Glutamatergic neuron (in vitro differentiated cells): ENCODE results near the gene JPH3. TPM values are rescaled to one million over a fixed set of nuclear protein-coding genes. Genes with fewer than 3 reads are reported as not detected.

Experiments
- DNase-seq: peaks from one replicate; pipeline ENCODE4 v3.0.0; 2022
- H3K27ac Mint-ChIP-seq: one replicate; pipeline ENCODE4 v1.8.0; 2020; ENCODE audit warnings: mild to moderate bottlenecking, mixed read lengths, inconsistent platforms; ENCODE audit not compliant: unreplicated experiment
- H3K27me3 Mint-ChIP-seq: one replicate; pipeline ENCODE4 v1.8.0; 2020; ENCODE audit warnings: mild to moderate bottlenecking, moderate library complexity, mixed read lengths, inconsistent platforms; ENCODE audit not compliant: unreplicated experiment
- H3K36me3 Mint-ChIP-seq: one replicate; pipeline ENCODE4 v1.8.0; 2020; ENCODE audit warnings: mild to moderate bottlenecking, mixed read lengths, inconsistent platforms; ENCODE audit not compliant: unreplicated experiment
- H3K4me1 Mint-ChIP-seq: one replicate; pipeline ENCODE4 v1.8.0; 2020; ENCODE audit warnings: mild to moderate bottlenecking, low read depth, mixed read lengths, inconsistent platforms; ENCODE audit not compliant: unreplicated experiment
- H3K4me3 Mint-ChIP-seq: one replicate; pipeline ENCODE4 v1.8.0; 2020; ENCODE audit warnings: mild to moderate bottlenecking, mixed read lengths, inconsistent platforms; ENCODE audit not compliant: unreplicated experiment
- H3K9me3 Mint-ChIP-seq: one replicate; pipeline ENCODE4 v1.8.0; 2020; ENCODE audit warnings: mild to moderate bottlenecking, moderate library complexity, mixed read lengths, inconsistent platforms; ENCODE audit not compliant: unreplicated experiment
- total RNA-seq: library from RNA; stranded (reverse); fragmentation: NEBNext Ultra II Directional; extraction: Animal tissue kit (Norgen Biotek cat#: 25700); gene quantifications from one replicate; pipeline ENCODE4 v1.2.1, GENCODE V29; 2021; ENCODE audit not compliant: unreplicated experiment
- TF ChIP-seq, protein P1 (sequence below): fragments of 200-600 bp; sonication (generic); IDR thresholded peaks from one replicate; pipeline ENCODE4 v1.5.0; 2021; ENCODE audit not compliant: partially characterized antibody, unreplicated experiment

JPH3 gene
- total RNA-seq, 1 donor from 2014 or later, result 10.5 TPM

DNA sequence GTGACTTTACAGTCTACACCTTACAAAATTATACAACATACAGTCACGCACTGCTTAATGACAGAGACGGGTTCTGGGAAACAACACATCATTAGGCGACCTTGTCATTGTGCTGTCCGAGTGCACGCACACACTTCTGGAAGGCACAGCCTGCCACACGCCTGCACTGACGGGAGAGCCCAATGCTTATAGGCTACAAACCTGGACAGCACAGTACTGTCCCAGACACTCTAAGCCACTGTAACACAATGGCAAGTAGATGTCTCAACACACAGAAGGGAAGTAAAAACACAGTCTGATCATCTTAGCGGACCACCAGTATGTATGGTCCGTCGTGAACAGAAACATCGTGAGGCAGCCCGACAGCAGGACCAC, 133.7 kb downstream of the JPH3 start:
- no peak for DNase-seq
- Mint-ChIP-seq H3K27ac (peak overlapping the region; percentile 49), H3K4me3 (no peak overlapping the region), H3K27me3 (no peaks in the 10 kb centered on the region), H3K9me3 (no peaks in the 10 kb centered on the region), H3K36me3 (no peaks in the 10 kb centered on the region), H3K4me1 (peaks cover 14% of the 10 kb centered on the region)
- TF ChIP-seq, protein P1, sequence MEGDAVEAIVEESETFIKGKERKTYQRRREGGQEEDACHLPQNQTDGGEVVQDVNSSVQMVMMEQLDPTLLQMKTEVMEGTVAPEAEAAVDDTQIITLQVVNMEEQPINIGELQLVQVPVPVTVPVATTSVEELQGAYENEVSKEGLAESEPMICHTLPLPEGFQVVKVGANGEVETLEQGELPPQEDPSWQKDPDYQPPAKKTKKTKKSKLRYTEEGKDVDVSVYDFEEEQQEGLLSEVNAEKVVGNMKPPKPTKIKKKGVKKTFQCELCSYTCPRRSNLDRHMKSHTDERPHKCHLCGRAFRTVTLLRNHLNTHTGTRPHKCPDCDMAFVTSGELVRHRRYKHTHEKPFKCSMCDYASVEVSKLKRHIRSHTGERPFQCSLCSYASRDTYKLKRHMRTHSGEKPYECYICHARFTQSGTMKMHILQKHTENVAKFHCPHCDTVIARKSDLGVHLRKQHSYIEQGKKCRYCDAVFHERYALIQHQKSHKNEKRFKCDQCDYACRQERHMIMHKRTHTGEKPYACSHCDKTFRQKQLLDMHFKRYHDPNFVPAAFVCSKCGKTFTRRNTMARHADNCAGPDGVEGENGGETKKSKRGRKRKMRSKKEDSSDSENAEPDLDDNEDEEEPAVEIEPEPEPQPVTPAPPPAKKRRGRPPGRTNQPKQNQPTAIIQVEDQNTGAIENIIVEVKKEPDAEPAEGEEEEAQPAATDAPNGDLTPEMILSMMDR, result no peak

DNA sequence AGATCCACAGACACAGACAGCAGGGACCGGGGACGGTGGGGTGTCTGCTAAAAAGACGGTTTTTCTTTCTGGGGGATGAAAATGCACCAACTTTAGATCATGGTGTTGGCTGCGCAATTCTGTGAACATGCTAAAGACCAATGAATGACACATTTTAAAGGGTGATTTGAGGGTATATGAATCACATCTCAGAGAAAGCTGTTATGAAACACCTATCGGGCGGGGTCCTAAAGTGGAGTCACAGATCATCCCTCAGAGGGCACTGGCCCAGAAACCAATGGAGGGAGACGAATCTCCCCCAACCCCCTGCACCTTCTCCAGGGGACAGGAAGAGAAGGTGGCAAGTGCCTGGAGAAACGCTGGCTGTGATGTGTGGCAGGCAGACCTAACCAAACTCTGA, 137.5 kb downstream of the JPH3 start:
- Mint-ChIP-seq H3K9me3 (peaks cover 6% of the 10 kb centered on the region), H3K36me3 (peaks cover 10% of the 10 kb centered on the region), H3K27me3 (peaks cover 2% of the 10 kb centered on the region), H3K4me1 (peaks cover 12% of the 10 kb centered on the region), H3K4me3 (no peak overlapping the region), H3K27ac (no peak overlapping the region)
- TF ChIP-seq, protein P1, result no peak
- no peak for DNase-seq

DNA sequence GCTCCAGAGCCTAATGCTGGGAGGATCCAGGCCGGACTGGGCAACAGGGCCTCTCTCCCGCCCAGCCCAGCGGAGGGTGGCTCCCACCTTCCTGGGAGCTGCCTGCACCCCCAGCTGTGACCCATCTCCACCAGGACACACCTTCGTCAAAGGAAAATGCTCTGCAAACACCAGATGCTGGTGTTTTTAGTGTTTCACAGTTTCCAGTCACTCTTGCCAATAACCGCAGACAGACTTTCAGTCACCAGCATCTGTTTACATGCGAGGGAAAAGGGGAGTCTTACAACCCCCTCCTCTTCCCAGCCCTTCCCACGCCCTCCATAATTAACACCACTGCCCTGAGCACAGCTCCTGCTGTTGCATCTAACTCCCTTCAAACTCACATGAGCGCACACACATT, 138.1 kb downstream of the JPH3 start:
- TF ChIP-seq, protein P1, result no peak
- peaks cover 6% of the 10 kb centered on the region for H3K9me3 Mint-ChIP-seq
- no peak for DNase-seq
- H3K27me3 Mint-ChIP-seq, result peaks cover 4% of the 10 kb centered on the region
- H3K4me3 Mint-ChIP-seq, result no peak overlapping the region
- peaks cover 12% of the 10 kb centered on the region for H3K4me1 Mint-ChIP-seq
- H3K36me3 Mint-ChIP-seq, result peaks cover 10% of the 10 kb centered on the region
- peak overlapping the region; percentile 3 for H3K27ac Mint-ChIP-seq

DNA sequence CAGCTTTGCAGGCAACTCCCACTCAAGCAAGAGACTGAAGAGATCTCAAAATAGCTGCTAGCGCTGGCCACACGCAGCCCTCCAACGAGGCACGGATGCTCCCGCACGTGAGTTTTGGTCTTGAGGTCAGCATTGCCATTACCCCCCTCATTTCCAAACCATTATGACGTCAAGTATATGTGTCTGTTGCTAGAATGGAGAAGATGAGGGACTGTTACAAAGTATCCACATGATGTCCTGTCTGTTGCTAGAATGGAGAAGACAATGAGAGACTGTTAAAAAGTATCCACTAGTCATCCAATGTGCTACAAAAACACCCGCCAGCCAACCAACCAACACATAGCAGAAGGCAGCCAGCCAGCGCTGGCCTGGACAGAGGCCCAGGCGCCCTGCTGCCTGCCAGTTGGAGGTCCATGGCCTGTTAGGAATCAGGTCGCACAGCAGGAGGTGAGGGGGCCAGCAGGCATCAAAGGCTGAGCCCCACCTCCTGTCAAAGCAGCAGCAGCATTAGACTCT, 138.7 kb downstream of the JPH3 start:
- no peak for DNase-seq
- Mint-ChIP-seq H3K4me3 (no peak overlapping the region), H3K4me1 (peaks cover 8% of the 10 kb centered on the region), H3K9me3 (peaks cover 6% of the 10 kb centered on the region), H3K27me3 (peaks cover 4% of the 10 kb centered on the region), H3K27ac (peak overlapping the region; percentile 3), H3K36me3 (peaks cover 10% of the 10 kb centered on the region)
- TF ChIP-seq, protein P1, result no peak

DNA sequence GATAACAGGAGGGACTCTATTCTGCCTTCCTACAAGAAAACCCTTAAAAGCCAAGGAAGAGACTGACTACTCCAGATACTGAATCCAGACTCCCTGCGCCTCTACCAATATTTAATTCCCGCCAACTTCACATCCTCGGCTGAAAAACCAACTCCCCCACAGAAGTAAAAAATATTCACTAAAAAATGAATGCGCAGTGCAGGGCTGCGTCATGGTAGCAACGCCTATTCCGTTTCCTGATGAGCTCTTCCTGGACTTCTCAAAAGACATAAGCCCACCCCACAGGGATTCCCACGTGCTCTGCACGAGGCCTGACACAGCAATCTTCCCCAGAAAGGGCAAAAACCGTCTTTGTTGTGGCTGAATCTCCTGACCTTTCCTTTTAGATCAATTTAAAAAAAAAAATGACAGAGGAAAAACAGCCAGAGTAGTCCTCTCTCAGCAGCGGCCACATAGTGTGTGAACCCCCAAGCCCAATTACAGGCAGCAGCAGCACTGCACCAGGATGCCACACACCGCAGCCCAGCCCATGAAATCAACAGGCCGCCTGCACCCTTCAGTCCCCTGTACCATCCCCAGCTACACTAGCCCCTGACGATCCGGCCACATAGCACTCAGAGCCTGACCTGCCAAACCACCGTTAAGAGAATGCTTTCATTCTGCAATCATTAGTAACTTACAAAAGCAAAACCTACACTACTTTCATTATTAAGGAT, 139.6 kb downstream of the JPH3 start:
- H3K36me3 Mint-ChIP-seq, result peaks cover 10% of the 10 kb centered on the region
- peak overlapping the region; percentile 33 for H3K27ac Mint-ChIP-seq
- TF ChIP-seq, protein P1, result no peak

More for the DNA sequence above, 139.6 kb downstream of the JPH3 start:
- Mint-ChIP-seq H3K4me3 (no peak overlapping the region), H3K4me1 (peaks cover 7% of the 10 kb centered on the region), H3K9me3 (peaks cover 6% of the 10 kb centered on the region), H3K27me3 (peaks cover 4% of the 10 kb centered on the region)
- no peak for DNase-seq
